Measurements from ENCODE around the gene MARVELD3.

The MARVELD3 gene

DNA sequence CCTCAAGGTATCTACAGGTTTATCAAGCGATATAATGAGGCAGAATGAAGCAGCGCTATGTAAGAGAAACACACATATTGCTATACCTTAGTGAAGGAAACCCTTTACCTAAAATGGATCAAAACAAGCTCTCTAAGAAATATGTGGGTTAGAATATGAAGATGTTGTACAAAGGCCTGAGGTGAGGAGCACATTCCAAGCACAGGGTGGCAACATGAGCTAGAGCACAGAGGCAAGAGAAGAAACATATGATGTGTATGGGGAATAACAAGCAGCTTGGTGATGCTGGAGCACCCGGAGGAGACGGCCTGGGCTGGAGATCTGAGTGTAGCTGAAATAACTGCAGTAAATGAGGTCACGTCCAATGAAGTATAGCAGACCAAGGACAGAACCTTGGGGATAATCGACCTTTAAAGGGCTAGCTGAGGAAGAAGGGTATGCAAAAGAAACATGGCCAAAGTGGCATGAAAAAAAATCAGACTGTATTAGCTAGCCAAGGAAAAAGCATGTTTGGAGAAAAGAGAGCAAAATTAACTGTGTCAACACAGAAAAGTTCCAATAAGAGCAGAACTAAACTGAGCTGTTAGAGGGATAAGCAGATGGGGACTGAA lies 44.0 kb downstream of the MARVELD3 start:
- no peaks in the 10 kb centered on the region for H3K9me3 ChIP-seq (ENCODE audit: low read length)
- TF ChIP-seq EZH2 (IDR thresholded peaks at IDR 0.05; ENCODE audit: borderline replicate concordance, low read length) = no peak
- TF ChIP-seq, protein P1, sequence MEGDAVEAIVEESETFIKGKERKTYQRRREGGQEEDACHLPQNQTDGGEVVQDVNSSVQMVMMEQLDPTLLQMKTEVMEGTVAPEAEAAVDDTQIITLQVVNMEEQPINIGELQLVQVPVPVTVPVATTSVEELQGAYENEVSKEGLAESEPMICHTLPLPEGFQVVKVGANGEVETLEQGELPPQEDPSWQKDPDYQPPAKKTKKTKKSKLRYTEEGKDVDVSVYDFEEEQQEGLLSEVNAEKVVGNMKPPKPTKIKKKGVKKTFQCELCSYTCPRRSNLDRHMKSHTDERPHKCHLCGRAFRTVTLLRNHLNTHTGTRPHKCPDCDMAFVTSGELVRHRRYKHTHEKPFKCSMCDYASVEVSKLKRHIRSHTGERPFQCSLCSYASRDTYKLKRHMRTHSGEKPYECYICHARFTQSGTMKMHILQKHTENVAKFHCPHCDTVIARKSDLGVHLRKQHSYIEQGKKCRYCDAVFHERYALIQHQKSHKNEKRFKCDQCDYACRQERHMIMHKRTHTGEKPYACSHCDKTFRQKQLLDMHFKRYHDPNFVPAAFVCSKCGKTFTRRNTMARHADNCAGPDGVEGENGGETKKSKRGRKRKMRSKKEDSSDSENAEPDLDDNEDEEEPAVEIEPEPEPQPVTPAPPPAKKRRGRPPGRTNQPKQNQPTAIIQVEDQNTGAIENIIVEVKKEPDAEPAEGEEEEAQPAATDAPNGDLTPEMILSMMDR (IDR thresholded peaks at IDR 0.05; ENCODE audit: low read length) = no peak
- H3K9ac ChIP-seq (ENCODE audit: low read length) = no peak overlapping the region
- H2AFZ ChIP-seq (ENCODE audit: low read length) = no peak overlapping the region
- no peaks in the 10 kb centered on the region for H3K79me2 ChIP-seq (ENCODE audit: insufficient read depth, low read length)
- no peaks in the 10 kb centered on the region for H4K20me1 ChIP-seq (ENCODE audit: insufficient read depth, low read length)
- H3K27ac ChIP-seq (ENCODE audit: low read depth, low read length, poor library complexity, severe bottlenecking) = no peak overlapping the region
- H3K4me2 ChIP-seq (ENCODE audit: low read length) = no peak overlapping the region
- peaks cover 59% of the 10 kb centered on the region for H3K36me3 ChIP-seq (ENCODE audit: insufficient read depth, low read length)
- no peak overlapping the region for H3K4me3 ChIP-seq (ENCODE audit: low read depth, low read length, poor library complexity, severe bottlenecking)
- no peaks in the 10 kb centered on the region for H3K4me1 ChIP-seq (ENCODE audit: insufficient read depth, low read length, severe bottlenecking)
- H3K27me3 ChIP-seq (ENCODE audit: insufficient read depth, low read length) = no peaks in the 10 kb centered on the region
- H3K9me2 ChIP-seq (ENCODE audit: low read depth, low read length) = no peaks in the 10 kb centered on the region
- no peaks in the 10 kb centered on the region for H3F3A ChIP-seq (ENCODE audit: insufficient read depth, low read length)

DNA sequence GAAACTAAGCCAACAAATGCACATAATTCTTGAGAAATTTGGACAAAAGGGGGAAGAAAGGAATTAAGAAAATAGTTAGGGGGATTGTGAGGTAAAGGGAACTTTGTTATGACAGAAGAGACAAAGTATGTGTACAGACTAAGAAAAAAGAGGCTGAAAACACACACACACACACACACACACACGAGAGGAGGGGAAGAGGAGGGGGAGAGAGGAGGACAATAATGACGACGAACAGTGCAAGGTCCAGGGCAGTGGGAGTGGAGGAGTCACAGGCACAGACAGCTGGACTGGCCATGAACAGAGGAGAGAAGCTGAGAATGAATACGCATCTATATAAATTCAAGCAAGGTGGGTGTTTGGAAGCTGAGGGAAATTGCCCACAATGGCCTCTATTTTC lies 44.6 kb downstream of the MARVELD3 start:
- Histone ChIP-seq H3K36me3 (ENCODE audit: insufficient read depth, low read length) (peaks cover 64% of the 10 kb centered on the region), H3K9me2 (ENCODE audit: low read depth, low read length) (no peaks in the 10 kb centered on the region), H3K79me2 (ENCODE audit: insufficient read depth, low read length) (no peaks in the 10 kb centered on the region), H3K27me3 (ENCODE audit: insufficient read depth, low read length) (no peaks in the 10 kb centered on the region), H2AFZ (ENCODE audit: low read length) (no peak overlapping the region), H3K27ac (ENCODE audit: low read depth, low read length, poor library complexity, severe bottlenecking) (no peak overlapping the region), H3F3A (ENCODE audit: insufficient read depth, low read length) (no peaks in the 10 kb centered on the region), H3K4me1 (ENCODE audit: insufficient read depth, low read length, severe bottlenecking) (no peaks in the 10 kb centered on the region), H4K20me1 (ENCODE audit: insufficient read depth, low read length) (no peaks in the 10 kb centered on the region), H3K9ac (ENCODE audit: low read length) (no peak overlapping the region), H3K9me3 (ENCODE audit: low read length) (no peaks in the 10 kb centered on the region), H3K4me3 (ENCODE audit: low read depth, low read length, poor library complexity, severe bottlenecking) (no peak overlapping the region), H3K4me2 (ENCODE audit: low read length) (no peak overlapping the region)
- TF ChIP-seq, protein P1 (IDR thresholded peaks at IDR 0.05; ENCODE audit: low read length) = no peak
- no peak for TF ChIP-seq EZH2 (IDR thresholded peaks at IDR 0.05; ENCODE audit: borderline replicate concordance, low read length)

DNA sequence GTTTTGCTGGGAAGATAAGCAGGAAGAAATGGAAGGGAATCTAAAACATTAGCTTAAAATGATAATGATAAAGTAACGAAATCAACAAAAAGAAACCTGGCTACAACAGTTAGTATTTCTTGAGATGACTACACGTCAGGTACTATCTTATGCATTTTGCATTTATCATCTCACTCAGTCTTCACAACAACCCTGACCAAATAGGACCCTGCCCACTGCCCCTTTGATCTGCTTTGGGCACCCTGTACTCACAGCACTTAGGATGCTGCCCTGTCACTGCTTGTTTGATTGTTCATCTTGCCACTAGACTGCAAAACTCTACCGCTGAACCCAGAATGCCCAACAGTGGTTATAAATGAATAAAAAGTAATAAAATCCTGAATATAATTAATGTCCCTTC lies 45.2 kb downstream of the MARVELD3 start:
- Histone ChIP-seq H3K27me3 (ENCODE audit: insufficient read depth, low read length) (no peaks in the 10 kb centered on the region), H3K4me3 (ENCODE audit: low read depth, low read length, poor library complexity, severe bottlenecking) (no peak overlapping the region), H3K4me1 (ENCODE audit: insufficient read depth, low read length, severe bottlenecking) (no peaks in the 10 kb centered on the region), H3K9me2 (ENCODE audit: low read depth, low read length) (no peaks in the 10 kb centered on the region), H3K9me3 (ENCODE audit: low read length) (no peaks in the 10 kb centered on the region), H4K20me1 (ENCODE audit: insufficient read depth, low read length) (no peaks in the 10 kb centered on the region), H3K4me2 (ENCODE audit: low read length) (no peak overlapping the region), H3K36me3 (ENCODE audit: insufficient read depth, low read length) (peaks cover 68% of the 10 kb centered on the region), H3F3A (ENCODE audit: insufficient read depth, low read length) (no peaks in the 10 kb centered on the region), H3K79me2 (ENCODE audit: insufficient read depth, low read length) (no peaks in the 10 kb centered on the region), H3K9ac (ENCODE audit: low read length) (no peak overlapping the region), H3K27ac (ENCODE audit: low read depth, low read length, poor library complexity, severe bottlenecking) (no peak overlapping the region), H2AFZ (ENCODE audit: low read length) (no peak overlapping the region)
- no peak for TF ChIP-seq EZH2 (IDR thresholded peaks at IDR 0.05; ENCODE audit: borderline replicate concordance, low read length)
- TF ChIP-seq, protein P1 (IDR thresholded peaks at IDR 0.05; ENCODE audit: low read length) = no peak
